HCT116 (cell line): ENCODE measurements around the gene SYNE2. TPM values are rescaled to one million over a fixed set of nuclear protein-coding genes. Genes with fewer than 3 reads are reported as not detected.

Experiments
- ATAC-seq: fragments of 200-7000 bp; cut with Tn5 transposase; 2 replicates; pipeline ENCODE4 v1.9.1; 2020; ENCODE audit warnings: mild to moderate bottlenecking, moderate library complexity
- BruUV-seq: library from RNA; stranded (reverse); fragments of 400-500 nt; replicated peaks from 2 replicates; lab custom pipeline; 2021; lab: Mats Ljungman, UMichigan
- CTCF ChIA-PET: fragments of 300-600 bp; sonication (Branson Sonifier 250); formaldehyde crosslinking; loops from one replicate; lab custom pipeline; 2021; ENCODE audit warnings: antibody characterized with exemption; lab: Charles Lee
- POLR2A ChIA-PET: fragments of 300-600, 350-600 bp; sonication (Branson Sonifier 250); formaldehyde crosslinking; loops from one replicate; lab custom pipeline; 2021; ENCODE audit warnings: antibody characterized with exemption; lab: Charles Lee
- RAD21 ChIA-PET, 2 experiments: fragments of 300-600 bp; sonication (Branson Sonifier 250); formaldehyde crosslinking; loops; one replicate each; lab custom pipeline; 2023; ENCODE audit warnings: low total read pairs in 2 of 2; ENCODE audit not compliant: uncharacterized antibody in 2 of 2, unreplicated experiment in 2 of 2, low non-redundant PET in 1 of 2; lab: Charles Lee
- DNase-seq: peaks from one replicate; pipeline ENCODE4 v3.0.0-alpha.2; 2010; ENCODE audit warnings: low read depth, low spot score
- H2AFZ ChIP-seq: fragments of 200-600 bp; shearing (Covaris generic), sonication (generic); 2 replicates; pipeline ENCODE4 v1.6.1; 2017; ENCODE audit warnings: low read depth, mixed run types, mixed read lengths, antibody characterized with exemption, low read length; ENCODE audit not compliant: poor library complexity, severe bottlenecking
- H3K27ac ChIP-seq: 2 replicates; pipeline ENCODE4 v1.5.1; 2012; ENCODE audit warnings: low read depth, low read length
- H3K27me3 ChIP-seq: fragments of 200-600 bp; sonication (generic); 2 replicates; pipeline ENCODE4 v1.6.1; 2016; ENCODE audit warnings: mixed run types, low read length, mixed read lengths; ENCODE audit not compliant: insufficient read depth
- H3K36me3 ChIP-seq, 2 experiments: fragments of 200-500 bp in 1 of 2; fragments of 200-600 bp in 1 of 2; sonication (Bioruptor generic) in 1 of 2; sonication (generic) in 1 of 2; 2 replicates each; pipeline versions ENCODE4 v1.5.1 to v1.6.1; 2014 to 2016; ENCODE audit warnings: low read length in 2 of 2, inconsistent platforms in 1 of 2, mixed read lengths in 1 of 2, mixed run types in 1 of 2; ENCODE audit not compliant: insufficient read depth in 2 of 2, control insufficient read depth in 1 of 2
- H3K4me1 ChIP-seq, 2 experiments: fragments of 200-600 bp in 1 of 2; sonication (generic) in 1 of 2; 2 replicates each; pipeline versions ENCODE4 v1.5.1 to v1.6.1; 2012 to 2017; ENCODE audit warnings: low read length in 2 of 2, inconsistent platforms in 1 of 2, mild to moderate bottlenecking in 1 of 2, mixed read lengths in 1 of 2, mixed run types in 1 of 2, moderate library complexity in 1 of 2; ENCODE audit not compliant: insufficient read depth in 2 of 2, control insufficient read depth in 1 of 2
- H3K4me2 ChIP-seq: fragments of 200-600 bp; sonication (generic); 2 replicates; pipeline ENCODE4 v1.6.1; 2017; ENCODE audit warnings: mixed run types, low read length, mixed read lengths
- H3K4me3 ChIP-seq, 2 experiments: fragments of 200-600 bp in 1 of 2; sonication (generic) in 1 of 2; replicated peaks in 1 of 2; 2 replicates each; pipeline ENCODE4 v1.5.1; 2011 to 2016; ENCODE audit warnings: low read length in 2 of 2, control low read depth in 1 of 2, low read depth in 1 of 2, mild to moderate bottlenecking in 1 of 2, mixed read lengths in 1 of 2, mixed run types in 1 of 2
- H3K79me2 ChIP-seq: fragments of 200-600 bp; sonication (generic); 2 replicates; pipeline ENCODE4 v1.6.1; 2017; ENCODE audit warnings: mild to moderate bottlenecking, mixed run types, low read length, moderate library complexity, mixed read lengths; ENCODE audit not compliant: insufficient read depth
- H3K9ac ChIP-seq: fragments of 200-600 bp; sonication (generic); 2 replicates; pipeline ENCODE4 v1.6.1; 2016; ENCODE audit warnings: low read length, mixed read lengths
- H3K9me2 ChIP-seq: fragments of 200-600 bp; sonication (generic), shearing (Covaris generic); 2 replicates; pipeline ENCODE4 v1.6.1; 2017; ENCODE audit warnings: mixed run types, mild to moderate bottlenecking, moderate library complexity; ENCODE audit not compliant: insufficient read depth
- H3K9me3 ChIP-seq, 2 experiments: fragments of 200-500 bp in 1 of 2; fragments of 200-600 bp in 1 of 2; sonication (Bioruptor generic) in 1 of 2; sonication (generic) in 1 of 2; 2 replicates each; pipeline ENCODE4 v1.6.1; 2014 to 2017; ENCODE audit warnings: low read length in 2 of 2, mixed read lengths in 2 of 2, inconsistent platforms in 1 of 2, low read depth in 1 of 2, mild to moderate bottlenecking in 1 of 2, mixed run types in 1 of 2, moderate library complexity in 1 of 2; ENCODE audit not compliant: control insufficient read depth in 1 of 2, insufficient read depth in 1 of 2
- H4K20me1 ChIP-seq: fragments of 200-600 bp; sonication (generic), shearing (Covaris generic); 2 replicates; pipeline ENCODE4 v1.6.1; 2017; ENCODE audit warnings: mixed run types, mild to moderate bottlenecking, moderate library complexity; ENCODE audit not compliant: insufficient read depth
- ATF3 ChIP-seq: IDR thresholded peaks from 2 replicates; pipeline ENCODE4 v1.6.1; 2012
- ELF1 ChIP-seq: IDR thresholded peaks from 2 replicates; pipeline ENCODE4 v1.6.1; 2012; ENCODE audit warnings: low read depth, borderline replicate concordance
- FOSL1 ChIP-seq: IDR thresholded peaks from 2 replicates; pipeline ENCODE4 v1.6.1; 2012; ENCODE audit warnings: low read depth
- POLR2AphosphoS5 ChIP-seq: IDR thresholded peaks from 2 replicates; pipeline ENCODE4 v1.6.1; 2011; ENCODE audit warnings: mild to moderate bottlenecking, low read depth, low read length, moderate library complexity
- SIN3A ChIP-seq: IDR thresholded peaks from 2 replicates; pipeline ENCODE4 v1.6.1; 2012; ENCODE audit warnings: low read depth
- intact Hi-C: fragments of 100-400 bp; cut with micrococcal nuclease; formaldehyde crosslinking; loops from 2 replicates; pipeline ENCODE4 v1.10.0; 2022
- total RNA-seq: library from RNA; stranded (reverse); gene quantifications from one replicate; pipeline ENCODE4 v1.2.1, GENCODE V29; 2021; ENCODE audit not compliant: unreplicated experiment
- TF ChIP-seq, protein P1 (sequence below): IDR thresholded peaks from 2 replicates; pipeline ENCODE4 v1.6.1; 2012; ENCODE audit warnings: low read depth

The SYNE2 gene
- total RNA-seq, 1 experiment from 2014 or later = 28.8 TPM

GRCh38 chr14:63996625-63997220, 143.9 kb downstream of the SYNE2 start:
- no peak overlapping the region for H3K4me2 ChIP-seq
- H3K36me3 ChIP-seq = peaks cover 0 to 12% of the 10 kb centered on the region in 2 experiments; a peak in 1 of 4 replicates
- ChIA-PET POLR2A (no interaction called here), CTCF (no interaction called here), RAD21 (no interaction called here)
- no peak overlapping the region for H2AFZ ChIP-seq
- no peaks in the 10 kb centered on the region for H3K4me1 ChIP-seq
- H3K4me3 ChIP-seq = no peak overlapping the region
- H3K79me2 ChIP-seq = no peaks in the 10 kb centered on the region
- no peak overlapping the region for H3K27ac ChIP-seq
- intact Hi-C loops = no loop called here
- H3K9me2 ChIP-seq = no peaks in the 10 kb centered on the region
- H3K9me3 ChIP-seq = no peaks in the 10 kb centered on the region
- H3K9ac ChIP-seq = no peak overlapping the region
- ATAC-seq (no peak), DNase-seq (no peak)
- TF ChIP-seq ELF1 = no peak
- TF ChIP-seq POLR2AphosphoS5 = no peak
- TF ChIP-seq SIN3A = no peak
- TF ChIP-seq FOSL1 = no peak
- TF ChIP-seq ATF3 = no peak
- TF ChIP-seq, protein P1, sequence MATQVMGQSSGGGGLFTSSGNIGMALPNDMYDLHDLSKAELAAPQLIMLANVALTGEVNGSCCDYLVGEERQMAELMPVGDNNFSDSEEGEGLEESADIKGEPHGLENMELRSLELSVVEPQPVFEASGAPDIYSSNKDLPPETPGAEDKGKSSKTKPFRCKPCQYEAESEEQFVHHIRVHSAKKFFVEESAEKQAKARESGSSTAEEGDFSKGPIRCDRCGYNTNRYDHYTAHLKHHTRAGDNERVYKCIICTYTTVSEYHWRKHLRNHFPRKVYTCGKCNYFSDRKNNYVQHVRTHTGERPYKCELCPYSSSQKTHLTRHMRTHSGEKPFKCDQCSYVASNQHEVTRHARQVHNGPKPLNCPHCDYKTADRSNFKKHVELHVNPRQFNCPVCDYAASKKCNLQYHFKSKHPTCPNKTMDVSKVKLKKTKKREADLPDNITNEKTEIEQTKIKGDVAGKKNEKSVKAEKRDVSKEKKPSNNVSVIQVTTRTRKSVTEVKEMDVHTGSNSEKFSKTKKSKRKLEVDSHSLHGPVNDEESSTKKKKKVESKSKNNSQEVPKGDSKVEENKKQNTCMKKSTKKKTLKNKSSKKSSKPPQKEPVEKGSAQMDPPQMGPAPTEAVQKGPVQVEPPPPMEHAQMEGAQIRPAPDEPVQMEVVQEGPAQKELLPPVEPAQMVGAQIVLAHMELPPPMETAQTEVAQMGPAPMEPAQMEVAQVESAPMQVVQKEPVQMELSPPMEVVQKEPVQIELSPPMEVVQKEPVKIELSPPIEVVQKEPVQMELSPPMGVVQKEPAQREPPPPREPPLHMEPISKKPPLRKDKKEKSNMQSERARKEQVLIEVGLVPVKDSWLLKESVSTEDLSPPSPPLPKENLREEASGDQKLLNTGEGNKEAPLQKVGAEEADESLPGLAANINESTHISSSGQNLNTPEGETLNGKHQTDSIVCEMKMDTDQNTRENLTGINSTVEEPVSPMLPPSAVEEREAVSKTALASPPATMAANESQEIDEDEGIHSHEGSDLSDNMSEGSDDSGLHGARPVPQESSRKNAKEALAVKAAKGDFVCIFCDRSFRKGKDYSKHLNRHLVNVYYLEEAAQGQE = no peak
- H4K20me1 ChIP-seq = no peaks in the 10 kb centered on the region
- no peaks in the 10 kb centered on the region for H3K27me3 ChIP-seq
- no TSS peak for BruUV-seq
